GM12878 (cell line): ENCODE measurements around the gene ANKS4B. TPM values are rescaled to one million over a fixed set of nuclear protein-coding genes. Genes with fewer than 3 reads are reported as not detected.
A peak's percentile ranks its signal among the peaks of the same experiment; 100 is the strongest.

Source experiments
- BACH1 ChIP-seq: fragments of 450-650 bp; IDR thresholded peaks from 2 replicates; pipeline ENCODE4 v1.6.1; 2017; ENCODE audit warnings: mild to moderate bottlenecking, borderline replicate concordance
- CBX5 ChIP-seq: sonication (generic); IDR thresholded peaks from 2 replicates; pipeline ENCODE4 v1.6.1; 2016; ENCODE audit warnings: low read depth, moderate library complexity, mild to moderate bottlenecking, inconsistent platforms
- CEBPB ChIP-seq, 2 experiments: fragments of 150-350 bp in 1 of 2; IDR thresholded peaks; 2 replicates each; pipeline ENCODE4 v1.6.1; 2012 to 2014; ENCODE audit warnings: low read depth in 2 of 2, low read length in 2 of 2, borderline replicate concordance in 1 of 2, inconsistent platforms in 1 of 2
- CREM ChIP-seq: IDR thresholded peaks from 2 replicates; pipeline ENCODE4 v1.6.1; 2014; ENCODE audit warnings: antibody characterized with exemption, low read depth
- E4F1 ChIP-seq: fragments of 450-650 bp; IDR thresholded peaks from 2 replicates; pipeline ENCODE4 v1.6.1; 2018; ENCODE audit warnings: borderline replicate concordance, mild to moderate bottlenecking; ENCODE audit not compliant: partially characterized antibody
- HDAC6 ChIP-seq: fragments of 200-600 bp; sonication (generic); IDR thresholded peaks from one replicate; pipeline ENCODE4 v1.8.0; 2017; ENCODE audit warnings: antibody characterized with exemption; ENCODE audit not compliant: unreplicated experiment
- NBN ChIP-seq: fragments of 450-650 bp; IDR thresholded peaks from 2 replicates; pipeline ENCODE4 v1.6.1; 2016
- NR2C1 ChIP-seq: fragments of 450-650 bp; IDR thresholded peaks from 2 replicates; pipeline ENCODE4 v1.6.1; 2017; ENCODE audit warnings: antibody characterized with exemption, mild to moderate bottlenecking, moderate library complexity
- NR2F1 ChIP-seq: fragments of 450-650 bp; conservative IDR thresholded peaks from 2 replicates; pipeline ENCODE4 v1.6.1; 2017; ENCODE audit warnings: mild to moderate bottlenecking
- NRF1 ChIP-seq: conservative IDR thresholded peaks from 2 replicates; pipeline ENCODE4 v1.6.1; 2011; ENCODE audit warnings: mild to moderate bottlenecking, low read depth, low read length, improper control_type of control experiment
- PAX5 ChIP-seq: IDR thresholded peaks from 2 replicates; pipeline ENCODE4 v1.6.1; 2011; ENCODE audit warnings: low read depth, low read length, borderline replicate concordance
- PRDM15 ChIP-seq: fragments of 450-650 bp; formaldehyde crosslinking; IDR thresholded peaks from 2 replicates; pipeline ENCODE4 v1.4.0; 2020; ENCODE audit warnings: mild to moderate bottlenecking, moderate library complexity
- RAD51 ChIP-seq: fragments of 450-650 bp; IDR thresholded peaks from 2 replicates; pipeline ENCODE4 v1.6.1; 2016; ENCODE audit warnings: moderate library complexity, mild to moderate bottlenecking, inconsistent platforms
- RBBP5 ChIP-seq: fragments of 200-600 bp; sonication (generic); conservative IDR thresholded peaks from 2 replicates; pipeline ENCODE4 v1.6.1; 2016
- RCOR1 ChIP-seq: conservative IDR thresholded peaks from 2 replicates; pipeline ENCODE4 v1.6.1; 2012; ENCODE audit warnings: low read depth, low read length, improper control_type of control experiment
- RUNX3 ChIP-seq: IDR thresholded peaks from 2 replicates; pipeline ENCODE4 v1.6.1; 2012; ENCODE audit warnings: low read length, inconsistent platforms
- TCF7 ChIP-seq: IDR thresholded peaks from 2 replicates; pipeline ENCODE4 v1.6.1; 2014; ENCODE audit warnings: antibody characterized with exemption, borderline replicate concordance
- polyA plus RNA-seq, 11 experiments: library from polyadenylated mRNA; depleted of rRNA in 4 of 11; unstranded in 6 of 11; stranded (reverse) in 5 of 11; fragments of >200 nt; fragmentation: Nextera tagmentation in 4 of 11; fragmentation: Illumina TruSeq in 1 of 11; extraction: Ambion mirVana in 4 of 11; extraction: Trizol in 1 of 11; gene quantifications; 1 replicate in 1 of 11; 2 replicates in 10 of 11; pipeline versions ENCODE4 v1.2.1 to v1.2.3, GENCODE V29; 2011 to 2016; ENCODE audit warnings: inconsistent platforms in 2 of 11, missing spikeins in 2 of 11, low read depth in 1 of 11
- total RNA-seq, 4 experiments: library from RNA; depleted of rRNA in 3 of 4; stranded (reverse); fragments of >200 nt in 3 of 4; fragmentation: Illumina TruSeq in 1 of 4; extraction: Trizol in 1 of 4; gene quantifications; 2 replicates each; pipeline versions ENCODE4 v1.2.1 to v1.2.3, GENCODE V29; 2013 to 2021
- TF ChIP-seq, protein P1 (sequence below): IDR thresholded peaks from 2 replicates; pipeline ENCODE4 v1.6.1; 2011; ENCODE audit warnings: borderline replicate concordance, low read depth, mild to moderate bottlenecking, moderate library complexity, low read length; ENCODE audit not compliant: insufficient read depth, poor library complexity, severe bottlenecking
- TF ChIP-seq, protein P2 (sequence below): IDR thresholded peaks from 2 replicates; pipeline ENCODE4 v1.6.1; 2012; ENCODE audit warnings: mild to moderate bottlenecking, low read depth, low read length

Gene ANKS4B
- total and polyA plus RNA-seq, 10 of the 15 experiments (the other 5 are each of a cell fraction or from before 2014, with no cell fraction given) = 0.01 to 0.11 (median 0.05) TPM; not detected in 6

- TF ChIP-seq E4F1 = no peak
- no peak for TF ChIP-seq RBBP5
- TF ChIP-seq NR2F1 = peak; percentile 33; the same call in 1 of the 2 replicates
- peak; percentile 59 for TF ChIP-seq NBN
- TF ChIP-seq, protein P1, sequence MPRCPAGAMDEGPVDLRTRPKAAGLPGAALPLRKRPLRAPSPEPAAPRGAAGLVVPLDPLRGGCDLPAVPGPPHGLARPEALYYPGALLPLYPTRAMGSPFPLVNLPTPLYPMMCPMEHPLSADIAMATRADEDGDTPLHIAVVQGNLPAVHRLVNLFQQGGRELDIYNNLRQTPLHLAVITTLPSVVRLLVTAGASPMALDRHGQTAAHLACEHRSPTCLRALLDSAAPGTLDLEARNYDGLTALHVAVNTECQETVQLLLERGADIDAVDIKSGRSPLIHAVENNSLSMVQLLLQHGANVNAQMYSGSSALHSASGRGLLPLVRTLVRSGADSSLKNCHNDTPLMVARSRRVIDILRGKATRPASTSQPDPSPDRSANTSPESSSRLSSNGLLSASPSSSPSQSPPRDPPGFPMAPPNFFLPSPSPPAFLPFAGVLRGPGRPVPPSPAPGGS = no peak
- TF ChIP-seq NR2C1 = no peak
- TF ChIP-seq, protein P2, sequence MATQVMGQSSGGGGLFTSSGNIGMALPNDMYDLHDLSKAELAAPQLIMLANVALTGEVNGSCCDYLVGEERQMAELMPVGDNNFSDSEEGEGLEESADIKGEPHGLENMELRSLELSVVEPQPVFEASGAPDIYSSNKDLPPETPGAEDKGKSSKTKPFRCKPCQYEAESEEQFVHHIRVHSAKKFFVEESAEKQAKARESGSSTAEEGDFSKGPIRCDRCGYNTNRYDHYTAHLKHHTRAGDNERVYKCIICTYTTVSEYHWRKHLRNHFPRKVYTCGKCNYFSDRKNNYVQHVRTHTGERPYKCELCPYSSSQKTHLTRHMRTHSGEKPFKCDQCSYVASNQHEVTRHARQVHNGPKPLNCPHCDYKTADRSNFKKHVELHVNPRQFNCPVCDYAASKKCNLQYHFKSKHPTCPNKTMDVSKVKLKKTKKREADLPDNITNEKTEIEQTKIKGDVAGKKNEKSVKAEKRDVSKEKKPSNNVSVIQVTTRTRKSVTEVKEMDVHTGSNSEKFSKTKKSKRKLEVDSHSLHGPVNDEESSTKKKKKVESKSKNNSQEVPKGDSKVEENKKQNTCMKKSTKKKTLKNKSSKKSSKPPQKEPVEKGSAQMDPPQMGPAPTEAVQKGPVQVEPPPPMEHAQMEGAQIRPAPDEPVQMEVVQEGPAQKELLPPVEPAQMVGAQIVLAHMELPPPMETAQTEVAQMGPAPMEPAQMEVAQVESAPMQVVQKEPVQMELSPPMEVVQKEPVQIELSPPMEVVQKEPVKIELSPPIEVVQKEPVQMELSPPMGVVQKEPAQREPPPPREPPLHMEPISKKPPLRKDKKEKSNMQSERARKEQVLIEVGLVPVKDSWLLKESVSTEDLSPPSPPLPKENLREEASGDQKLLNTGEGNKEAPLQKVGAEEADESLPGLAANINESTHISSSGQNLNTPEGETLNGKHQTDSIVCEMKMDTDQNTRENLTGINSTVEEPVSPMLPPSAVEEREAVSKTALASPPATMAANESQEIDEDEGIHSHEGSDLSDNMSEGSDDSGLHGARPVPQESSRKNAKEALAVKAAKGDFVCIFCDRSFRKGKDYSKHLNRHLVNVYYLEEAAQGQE = no peak
- no peak for TF ChIP-seq RUNX3
- no peak for TF ChIP-seq TCF7
- TF ChIP-seq HDAC6 = peak; percentile 15
- TF ChIP-seq RCOR1 = no peak
- TF ChIP-seq RAD51 = no peak
- TF ChIP-seq NRF1 = no peak
- 0 out of 2 replicates have a peak, but pooled peaks have one; percentile 18 for TF ChIP-seq PAX5
- no peak for TF ChIP-seq PRDM15
- TF ChIP-seq BACH1 = peak; percentile 87
- TF ChIP-seq CREM = no peak
- no peak for TF ChIP-seq CEBPB (IDR thresholded peaks at IDR 0.05; ENCODE audit: borderline replicate concordance in 1 of 2, low read depth in 2 of 2, low read length in 2 of 2)
- no peak for TF ChIP-seq CBX5
Measured at GRCh38 chr16:21301168-21301894, 67.8 kb downstream of the ANKS4B start (continued).
